Caki2 (cell line): ENCODE data around the gene LRBA. TPM values are rescaled to one million over a fixed set of nuclear protein-coding genes. Genes with fewer than 3 reads are reported as not detected.
"Not testable (repeated sequence)": the region's sequence is repeated elsewhere in the genome, so short reads cannot be mapped to it uniquely, and the experiment has no call there.

Experiments used
- DNase-seq: peaks from one replicate; pipeline ENCODE4 v3.0.0-alpha.2; 2015; ENCODE audit warnings: low read depth
- in situ Hi-C: cut with HindIII; loops from 2 replicates; pipeline ENCODE4 v1.10.0; 2016; ENCODE audit warnings: low sequenced_read_pairs, low pct_unique_long_range_greater_than_20kb, mixed read lengths
- total RNA-seq: library from RNA; depleted of rRNA; stranded (reverse); fragments of >200 nt; shearing (Covaris generic); gene quantifications from 2 replicates; pipeline ENCODE4 v1.2.3, GENCODE V29; 2014; ENCODE audit warnings: low replicate concordance

Gene LRBA
- total RNA-seq, 1 experiment from 2014 or later = 23.3 TPM

DNA sequence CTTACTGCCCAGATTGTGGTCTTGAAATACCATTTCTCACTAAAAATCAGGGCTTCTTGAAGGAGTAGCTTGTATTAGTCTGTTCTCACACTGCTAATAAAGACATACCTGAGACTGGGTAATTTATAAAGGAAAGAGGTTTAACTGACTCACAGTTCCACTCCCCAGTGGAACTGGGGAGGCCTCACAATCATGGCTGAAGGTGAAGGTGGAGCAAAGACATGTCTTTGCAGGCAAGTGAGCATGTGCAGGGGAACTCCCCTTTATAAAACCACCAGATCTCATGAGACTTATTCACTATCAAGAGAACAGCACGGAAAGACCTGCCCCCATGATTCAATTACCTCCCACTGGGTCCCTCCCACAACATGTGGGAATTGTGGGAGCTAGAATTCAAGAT, 58.0 kb downstream of the LRBA start:
- in situ Hi-C loops, DNase-seq: not testable (repeated sequence)

DNA sequence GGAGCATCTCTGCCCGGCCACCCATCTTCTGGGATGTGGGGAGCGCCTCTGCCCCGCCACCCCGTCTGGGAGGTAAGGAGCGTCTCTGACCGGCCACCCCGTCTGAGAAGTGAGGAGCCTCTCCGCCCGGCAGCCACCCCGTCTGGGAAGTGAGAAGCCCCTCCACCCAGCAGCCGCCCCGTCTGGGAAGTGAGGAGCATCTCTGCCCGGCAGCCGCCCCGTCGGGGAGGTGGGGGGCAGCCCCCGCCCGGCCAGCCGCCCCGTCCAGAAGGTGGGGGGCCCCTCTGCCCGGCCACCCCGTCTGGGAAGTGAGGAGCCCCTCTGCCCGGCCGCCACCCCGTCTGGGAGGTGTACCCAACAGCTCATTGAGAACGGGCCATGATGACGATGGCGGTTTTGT, 61.2 kb downstream of the LRBA start:
- DNase-seq, in situ Hi-C loops: not testable (repeated sequence)

DNA sequence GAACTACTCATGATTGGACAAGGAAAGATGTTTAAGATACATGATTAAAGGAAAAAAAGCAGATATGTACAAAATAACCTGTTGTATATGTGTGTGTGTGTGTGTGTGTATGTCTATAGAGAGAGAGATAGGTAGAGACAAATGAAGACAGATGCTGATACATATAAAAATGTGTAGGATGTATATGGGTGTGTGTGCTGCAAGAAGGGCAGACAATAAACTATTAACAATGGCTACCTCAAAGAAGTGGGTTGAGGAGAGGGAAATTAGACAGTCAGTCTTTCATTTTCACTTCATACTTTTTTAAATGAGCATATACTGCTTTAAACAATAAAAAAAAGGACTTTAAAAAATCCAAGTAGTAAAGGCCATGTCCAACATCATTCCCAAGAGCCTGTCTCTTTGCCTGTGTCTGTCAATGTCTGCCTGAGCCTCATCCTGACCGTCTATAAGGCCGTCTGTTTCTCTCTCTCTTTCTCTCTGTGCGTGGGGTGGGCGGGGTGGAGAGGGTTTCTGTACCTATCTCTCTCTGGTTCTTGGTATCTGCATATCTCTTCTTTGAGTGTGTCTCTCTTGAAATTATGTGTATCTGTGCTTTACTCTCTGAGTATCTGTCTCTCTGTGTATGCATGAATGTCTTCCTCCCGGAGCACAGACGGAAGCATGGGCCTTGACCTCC, 62.8 kb downstream of the LRBA start:
- DNase-seq = no peak
- in situ Hi-C loops = no loop called here

DNA sequence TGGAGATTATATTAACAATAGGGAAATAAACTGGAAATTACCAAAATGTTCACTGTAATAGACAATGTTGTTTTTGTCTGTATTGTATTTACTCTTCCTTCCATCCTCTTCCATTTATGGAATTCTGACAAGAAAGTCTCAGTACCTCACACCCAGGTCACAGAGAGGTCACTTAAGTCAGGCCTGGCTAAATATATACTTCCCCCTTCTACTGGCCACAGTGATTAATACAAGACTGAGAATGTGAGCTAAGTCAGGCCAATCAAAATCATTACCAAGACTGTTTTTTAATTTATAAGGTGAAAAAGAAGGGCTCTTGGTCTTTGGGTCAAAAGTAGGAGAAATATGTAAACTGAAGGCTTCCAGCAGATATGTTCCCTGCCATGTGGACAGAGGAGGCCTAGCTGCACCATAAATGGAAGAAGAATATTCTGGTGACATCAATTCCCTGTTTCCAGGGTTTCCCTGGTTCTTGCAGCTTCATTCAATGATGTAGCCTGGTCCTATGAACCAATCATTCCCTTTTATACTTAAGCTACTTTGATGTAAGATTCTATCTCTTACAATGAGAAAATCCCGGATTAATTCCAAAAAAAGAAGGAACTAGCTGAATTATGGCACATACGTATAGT, 64.3 kb downstream of the LRBA start:
- in situ Hi-C loops = no loop called here
- peak; percentile 35 for DNase-seq

DNA sequence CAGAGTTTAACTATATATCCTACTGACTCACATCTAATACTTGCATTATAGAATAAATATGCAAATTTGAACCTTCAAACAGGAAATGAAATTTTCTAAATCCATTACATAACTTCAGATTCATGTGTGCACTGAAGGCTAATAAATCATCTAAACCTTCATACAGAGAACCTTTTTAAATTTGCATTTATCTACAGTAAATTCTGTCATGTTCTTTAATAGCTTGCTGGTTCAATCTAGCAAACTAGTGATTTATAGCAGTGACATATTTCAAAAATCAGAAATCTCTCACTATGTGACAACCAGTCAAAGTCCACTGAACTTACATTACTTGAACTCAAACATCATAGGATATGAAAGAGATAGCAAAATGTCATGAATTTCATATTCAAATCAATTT, 65.1 kb downstream of the LRBA start:
- DNase-seq = no peak
- in situ Hi-C loops = no loop called here

DNA sequence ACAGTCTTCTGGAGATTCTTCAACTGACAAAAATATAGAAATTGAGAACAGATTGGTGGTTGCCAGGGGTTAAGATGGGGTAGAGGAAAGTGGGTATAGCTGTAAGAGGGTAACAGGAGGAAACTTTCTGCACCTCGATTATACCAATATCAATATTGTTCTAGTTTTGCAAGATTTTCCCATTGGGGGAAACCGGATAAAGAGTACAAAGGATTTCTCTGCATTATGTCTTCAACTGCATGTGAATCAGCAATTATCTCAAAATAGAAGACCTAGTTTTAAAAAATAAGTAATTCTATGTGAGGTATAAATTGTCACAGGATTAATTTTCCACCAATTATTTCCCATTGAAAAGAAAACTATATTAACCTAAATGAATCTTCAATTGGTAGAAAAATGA, 65.7 kb downstream of the LRBA start:
- no peak for DNase-seq
- in situ Hi-C loops = no loop called here

DNA sequence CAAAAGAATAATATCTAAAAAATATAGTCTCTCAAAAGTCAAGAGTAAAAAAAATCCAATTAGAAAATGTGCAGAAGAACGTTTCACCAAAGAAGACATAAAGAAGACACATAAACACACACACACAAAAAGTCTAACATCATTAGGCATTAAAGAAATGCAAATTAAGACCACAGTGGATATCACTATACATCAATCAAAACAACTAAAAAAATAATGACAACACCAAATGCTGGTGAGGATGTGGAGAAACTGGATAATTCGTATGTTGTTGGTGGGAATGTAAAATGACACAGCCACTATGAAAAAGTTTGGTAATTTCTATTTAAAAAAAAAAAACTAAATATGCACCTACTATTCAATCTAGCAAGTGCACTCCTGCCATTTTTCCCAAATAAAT, 66.4 kb downstream of the LRBA start:
- in situ Hi-C loops = no loop called here
- DNase-seq = no peak

DNA sequence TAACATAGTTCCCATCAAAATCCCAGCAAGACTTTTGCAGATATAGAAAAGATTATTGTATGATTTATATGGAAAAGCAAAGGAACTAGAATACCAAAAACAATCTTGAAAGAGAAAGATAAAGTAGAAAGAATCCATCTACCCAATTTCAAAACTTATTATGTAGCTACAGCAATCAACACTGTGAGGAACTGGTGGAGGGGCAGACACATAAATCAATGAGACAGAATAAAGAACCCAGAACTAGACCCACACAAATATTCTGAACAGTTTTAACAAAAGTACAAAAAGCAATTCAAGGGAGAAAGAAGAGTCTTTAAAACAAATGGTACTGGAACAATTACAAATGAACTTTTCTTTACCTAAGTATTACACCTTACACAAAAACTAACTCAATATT, 67.0 kb downstream of the LRBA start:
- in situ Hi-C loops = no loop called here
- no peak for DNase-seq

DNA sequence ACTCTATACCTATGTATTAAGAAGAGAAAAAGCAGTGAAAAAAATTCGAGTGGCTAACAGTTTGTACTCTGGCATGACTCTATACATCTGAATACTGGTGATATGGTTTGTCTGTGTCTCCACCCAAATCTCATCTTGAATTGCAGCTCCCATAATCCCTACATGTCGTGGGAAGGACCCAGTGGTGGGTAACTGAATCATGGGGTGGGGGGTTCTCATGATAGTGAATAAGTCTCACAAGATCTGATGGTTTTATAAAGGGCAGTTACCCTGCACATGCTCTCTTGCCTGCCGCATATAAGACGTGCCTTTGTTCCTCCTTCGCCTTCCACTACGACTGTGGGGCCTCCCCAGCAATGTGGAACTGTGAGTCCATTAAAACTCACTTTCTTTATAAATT, 70.4 kb downstream of the LRBA start:
- in situ Hi-C loops = no loop called here
- no peak for DNase-seq

DNA sequence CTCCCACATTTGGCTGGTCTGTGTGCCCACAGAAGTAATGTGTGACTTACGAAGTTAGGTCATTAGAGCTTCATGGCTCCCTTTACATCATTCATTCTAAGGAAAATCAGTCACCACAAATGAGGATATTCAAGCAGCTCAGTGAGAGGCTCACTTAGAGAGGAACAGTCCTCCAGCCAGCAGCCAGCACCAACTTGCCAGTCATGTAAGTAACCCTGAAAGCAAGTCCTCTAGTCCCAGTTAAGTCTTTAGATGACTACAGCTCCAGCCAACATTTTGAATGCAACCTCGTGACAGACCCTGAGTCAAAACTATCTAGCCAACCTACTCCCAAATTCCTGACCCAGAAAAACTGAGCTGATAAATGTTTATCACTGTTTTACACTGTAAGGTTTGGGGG, 71.3 kb downstream of the LRBA start:
- in situ Hi-C loops = no loop called here
- no peak for DNase-seq

DNA sequence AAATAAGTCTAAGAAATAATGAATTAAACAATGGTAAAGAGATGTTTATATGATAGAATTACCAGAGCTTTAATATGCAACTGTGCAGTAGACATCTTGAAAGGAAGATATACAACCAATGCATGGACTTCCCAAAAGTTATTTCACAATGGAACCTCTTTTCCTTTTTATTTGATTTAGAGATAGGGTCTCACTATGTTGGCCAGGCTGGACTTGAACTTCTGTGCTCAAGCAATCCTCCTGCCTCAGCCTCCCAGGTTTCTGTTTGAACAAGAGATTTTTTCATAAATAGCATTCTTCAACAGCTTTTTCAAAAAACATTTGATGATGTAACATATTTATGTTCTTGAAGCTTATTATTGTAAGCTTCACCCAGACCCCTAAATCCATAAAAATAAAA, 72.0 kb downstream of the LRBA start:
- no peak for DNase-seq
- in situ Hi-C loops = no loop called here

DNA sequence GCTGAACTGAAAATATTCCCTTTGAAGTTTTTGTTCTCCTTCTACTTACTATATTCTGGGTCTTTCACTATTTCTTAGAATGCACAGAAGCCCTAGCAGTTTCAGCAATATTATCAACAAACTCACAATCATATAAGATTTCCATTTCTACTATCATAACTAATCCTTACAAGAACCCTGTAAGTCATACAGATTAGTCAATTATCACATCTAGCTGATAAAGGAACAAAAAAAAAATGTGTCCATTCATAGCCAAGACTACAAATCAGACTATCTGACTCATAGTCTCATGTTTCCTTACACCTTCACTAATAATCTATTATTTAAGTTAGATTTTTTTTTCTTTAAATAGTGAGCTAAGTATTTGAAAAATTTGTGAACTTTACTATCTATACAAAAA, 72.5 kb downstream of the LRBA start:
- in situ Hi-C loops = no loop called here
- DNase-seq = no peak

DNA sequence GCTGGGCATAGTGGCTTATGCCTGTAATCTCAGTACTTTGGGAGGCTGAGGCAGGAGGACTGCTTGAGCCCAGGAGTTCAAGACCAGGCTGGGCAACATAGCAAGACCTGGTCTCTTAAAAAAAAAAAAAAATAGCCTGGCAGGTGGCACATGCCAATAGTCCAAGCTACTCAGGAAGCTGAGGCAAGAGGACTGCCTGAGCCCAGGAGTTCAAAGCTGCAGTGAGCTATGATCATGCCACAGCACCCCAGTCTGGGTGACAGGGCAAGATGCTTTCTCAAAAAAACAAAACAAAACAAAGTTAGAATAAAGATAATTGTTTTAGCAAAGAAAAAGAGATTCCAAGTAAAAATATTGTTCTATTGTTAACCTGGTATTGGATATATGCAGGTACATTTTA, 75.0 kb downstream of the LRBA start:
- in situ Hi-C loops = no loop called here
- DNase-seq = no peak

DNA sequence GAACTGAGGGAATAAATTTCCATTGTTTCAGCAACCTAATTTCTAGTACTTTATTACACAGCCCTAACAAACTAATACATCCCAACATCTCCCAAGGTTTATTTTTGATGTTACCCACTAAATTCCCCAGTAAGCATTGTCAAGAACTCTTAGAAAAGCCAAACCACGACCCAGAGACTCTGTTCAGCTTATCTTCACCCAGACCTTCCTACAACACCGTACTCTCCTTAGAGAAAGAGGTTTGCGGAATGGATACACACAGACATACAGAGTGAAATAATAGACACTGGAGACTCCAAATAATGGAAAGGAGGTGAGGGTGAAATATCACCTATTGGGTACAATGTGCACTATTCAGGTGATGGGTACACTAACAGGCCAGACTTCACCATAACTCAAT, 75.6 kb downstream of the LRBA start:
- DNase-seq = no peak
- in situ Hi-C loops = no loop called here

DNA sequence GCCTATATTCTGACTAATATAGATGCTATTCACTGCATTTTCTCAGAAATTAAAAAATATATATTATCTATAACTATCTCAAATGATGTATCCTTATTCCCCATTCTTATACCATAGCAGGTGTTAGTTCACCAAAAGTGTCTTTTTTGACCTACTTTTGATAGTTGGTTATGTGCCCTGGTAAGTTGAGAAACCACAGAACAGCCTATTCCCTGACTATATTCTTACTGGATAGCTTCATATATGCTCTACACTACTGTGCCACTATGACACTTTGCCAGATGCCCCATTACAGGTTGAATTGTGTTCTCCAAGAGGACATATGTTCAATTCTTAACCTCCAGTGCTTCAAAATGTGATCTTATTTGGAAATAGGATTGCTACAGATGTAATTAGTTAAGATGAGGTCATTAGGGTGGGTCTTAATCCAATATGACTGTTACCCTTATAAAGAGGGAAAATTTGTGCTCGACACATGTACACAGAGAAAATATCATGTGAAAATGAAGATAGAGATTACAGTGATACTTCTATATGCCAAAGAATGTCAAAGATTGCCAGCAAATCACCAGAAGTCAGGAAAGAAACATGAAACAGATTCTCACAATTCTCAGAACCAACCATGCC, 76.1 kb downstream of the LRBA start:
- no peak for DNase-seq
- in situ Hi-C loops = no loop called here

DNA sequence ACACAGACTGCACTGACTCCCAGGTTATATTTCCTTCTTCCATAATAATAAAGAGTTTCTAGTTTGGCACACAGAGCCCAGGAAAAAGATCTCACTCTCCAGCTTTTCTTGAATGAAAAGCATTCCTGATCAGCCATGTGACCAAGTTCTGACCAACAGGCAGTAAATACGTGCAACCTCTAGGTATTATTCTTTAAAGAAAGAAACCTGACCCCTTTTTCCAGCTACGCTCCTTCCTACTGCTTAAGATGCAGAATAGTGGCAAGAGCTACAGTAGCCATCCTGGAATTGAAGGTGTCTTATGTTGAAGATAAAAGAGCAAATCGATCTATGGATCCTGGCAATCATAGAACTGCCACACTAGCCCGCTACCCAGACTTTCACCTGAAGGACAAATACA, 76.7 kb downstream of the LRBA start:
- DNase-seq = no peak
- in situ Hi-C loops = no loop called here

DNA sequence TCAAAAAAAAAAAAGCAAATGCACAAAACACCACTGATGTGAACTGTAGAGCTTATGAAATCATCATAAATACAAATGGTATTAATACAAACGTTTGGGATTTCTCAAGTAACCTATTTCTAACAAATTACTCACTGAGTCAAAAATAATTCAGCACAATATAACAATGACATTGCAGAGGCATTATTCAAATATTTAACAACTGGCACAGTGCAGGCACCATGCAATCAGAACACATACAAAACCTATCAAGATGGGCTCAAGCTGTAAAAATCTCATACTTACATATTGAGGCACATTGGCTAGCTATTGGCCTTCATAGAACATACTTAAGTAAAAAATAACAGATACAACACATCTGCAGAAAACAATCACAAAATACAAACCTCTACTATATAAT, 81.1 kb downstream of the LRBA start:
- no peak for DNase-seq
- in situ Hi-C loops = no loop called here

DNA sequence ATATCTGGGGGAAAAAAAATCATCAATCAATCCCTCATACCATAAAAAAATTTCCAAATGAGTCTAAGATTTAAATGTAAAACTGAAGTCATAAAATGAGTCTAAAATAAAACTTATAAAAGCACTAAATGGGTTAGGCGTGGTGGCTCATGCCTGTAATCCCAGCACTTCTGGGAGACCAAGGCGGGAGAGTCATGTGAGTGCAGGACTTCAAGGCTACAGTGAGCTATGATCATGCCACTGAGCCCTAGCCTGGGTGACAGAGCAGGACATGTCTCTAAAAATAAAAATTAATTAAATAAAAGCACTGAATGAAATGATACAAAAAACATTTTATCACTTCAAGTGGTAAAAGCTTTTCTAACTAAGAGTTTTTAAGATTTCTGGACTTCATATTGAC, 83.3 kb downstream of the LRBA start:
- DNase-seq = no peak
- in situ Hi-C loops = no loop called here

DNA sequence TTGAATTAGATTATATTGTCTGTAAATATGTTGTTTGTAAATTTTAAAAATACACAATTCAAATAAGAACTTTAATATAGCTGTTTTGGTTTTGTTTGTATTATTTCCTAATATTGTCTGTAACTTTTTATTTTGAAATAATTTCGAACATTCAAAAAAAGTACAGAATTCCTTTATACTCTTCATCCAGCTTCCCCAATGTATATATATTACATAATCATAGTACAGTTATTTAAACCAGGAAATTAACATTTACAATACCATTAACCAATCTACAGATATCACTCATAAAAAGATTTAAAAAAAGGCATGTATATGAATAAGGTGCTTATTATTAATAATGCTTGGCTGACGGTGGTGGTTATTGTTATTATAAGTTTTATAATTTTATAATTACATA, 84.1 kb downstream of the LRBA start:
- DNase-seq = no peak
- in situ Hi-C loops = no loop called here

DNA sequence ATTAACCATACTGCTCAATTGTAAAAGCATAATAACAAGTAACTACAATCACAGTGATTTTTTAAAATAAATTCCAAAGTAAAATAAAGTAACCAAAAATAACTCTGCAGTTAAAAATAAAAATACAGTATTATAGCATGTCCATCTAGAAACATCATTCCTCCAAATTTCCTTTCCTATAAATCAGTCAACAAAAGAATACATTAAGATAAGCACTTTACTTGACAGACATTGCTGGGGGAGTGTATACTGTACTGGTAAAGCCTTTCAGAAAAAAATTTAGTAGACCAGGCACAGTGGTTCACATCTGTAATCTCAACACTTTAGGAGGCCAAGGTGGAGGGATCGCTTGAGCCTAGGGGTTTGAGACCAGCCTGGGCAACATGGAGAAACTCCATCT, 91.1 kb downstream of the LRBA start:
- in situ Hi-C loops = no loop called here

More for the DNA sequence above, 91.1 kb downstream of the LRBA start:
- no peak for DNase-seq
